Left colon (tissue), 2 donors: Measurements from ENCODE around the gene ASS1. TPM values are rescaled to one million over a fixed set of nuclear protein-coding genes. Genes with fewer than 3 reads are reported as not detected.

Source experiments
- ATAC-seq: fragments of 200-7000 bp; cut with Tn5 transposase; one replicate; pipeline ENCODE4 v1.9.1; 2020; ENCODE audit warnings: mild to moderate bottlenecking, moderate library complexity
- DNase-seq, 2 donors: peaks; one replicate each; pipeline ENCODE4 v3.0.0-alpha.2; 2020
- intact Hi-C, 2 donors: fragments of 100-400 bp; cut with DNase I in 1 of 2; cut with micrococcal nuclease in 1 of 2; formaldehyde crosslinking; loops; one replicate each; pipeline versions ENCODE4 v1.11.2 to v1.14.0; 2022; cut with DNase I, micrococcal nuclease
- total RNA-seq, 2 donors: library from RNA; stranded (reverse); fragmentation: NEBNext Ultra II Directional; extraction: Animal tissue kit (Norgen Biotek cat#: 25700); gene quantifications; one replicate each; pipeline ENCODE4 v1.2.1, GENCODE V29; 2021
- donor health status: DM: no; HTN: no; CAD: no.
- donor health status: DM: yes; HTN: yes; CAD: no.

The ASS1 gene
- total RNA-seq, 2 donors from 2014 or later = 264 to 515 TPM

DNA sequence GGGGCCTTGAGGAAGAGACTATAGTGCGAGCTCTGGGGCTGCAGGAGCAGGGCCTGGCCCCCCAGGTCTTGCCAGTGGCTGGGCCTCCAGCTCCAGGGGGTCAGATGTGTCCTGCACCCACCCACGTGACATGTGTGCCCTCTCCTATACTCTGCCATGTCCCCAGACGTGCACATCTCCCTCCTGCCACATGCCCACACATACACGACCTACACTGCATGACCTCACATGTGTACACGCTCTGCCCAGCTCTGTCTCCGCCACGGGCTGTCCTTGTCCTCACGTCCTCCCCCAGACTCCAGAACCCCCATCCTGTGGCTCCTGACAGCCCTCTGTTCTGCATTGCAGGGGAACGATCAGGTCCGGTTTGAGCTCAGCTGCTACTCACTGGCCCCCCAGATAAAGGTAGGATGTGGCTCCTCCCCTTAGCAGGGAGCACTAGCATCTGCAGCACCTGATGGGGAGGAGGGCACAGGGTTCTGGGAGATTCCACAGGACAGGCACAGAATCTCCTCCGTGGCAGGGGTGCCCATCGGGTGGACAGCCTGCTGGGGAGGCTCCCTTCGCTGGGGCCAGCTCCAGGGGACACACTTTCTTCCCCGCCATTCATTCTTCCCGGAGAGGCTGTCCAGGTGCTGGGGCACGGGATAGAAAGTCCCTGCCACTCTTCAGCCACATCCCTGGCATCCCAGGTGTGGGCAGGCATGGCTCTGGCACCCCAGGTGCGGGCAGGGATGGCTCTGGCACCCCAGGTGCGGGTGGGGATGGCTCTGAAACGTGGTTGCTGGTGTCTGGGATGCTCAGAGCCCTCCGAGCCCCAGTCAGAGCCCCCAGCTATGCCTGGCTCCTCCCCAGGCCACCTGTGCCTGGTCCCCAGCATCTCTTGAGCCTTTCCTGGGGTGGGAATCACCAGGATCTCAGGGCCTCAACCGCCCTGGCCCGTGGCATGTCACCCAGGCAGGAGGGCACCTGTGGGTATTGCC lies 19.3 kb downstream of the ASS1 start:
- intact Hi-C loops = loop anchor here (5.0 kb wide), 1 partner anchor 218 kb away; no protein-coding TSS in a partner anchor
- ATAC-seq = no peak
- no peak for DNase-seq

DNA sequence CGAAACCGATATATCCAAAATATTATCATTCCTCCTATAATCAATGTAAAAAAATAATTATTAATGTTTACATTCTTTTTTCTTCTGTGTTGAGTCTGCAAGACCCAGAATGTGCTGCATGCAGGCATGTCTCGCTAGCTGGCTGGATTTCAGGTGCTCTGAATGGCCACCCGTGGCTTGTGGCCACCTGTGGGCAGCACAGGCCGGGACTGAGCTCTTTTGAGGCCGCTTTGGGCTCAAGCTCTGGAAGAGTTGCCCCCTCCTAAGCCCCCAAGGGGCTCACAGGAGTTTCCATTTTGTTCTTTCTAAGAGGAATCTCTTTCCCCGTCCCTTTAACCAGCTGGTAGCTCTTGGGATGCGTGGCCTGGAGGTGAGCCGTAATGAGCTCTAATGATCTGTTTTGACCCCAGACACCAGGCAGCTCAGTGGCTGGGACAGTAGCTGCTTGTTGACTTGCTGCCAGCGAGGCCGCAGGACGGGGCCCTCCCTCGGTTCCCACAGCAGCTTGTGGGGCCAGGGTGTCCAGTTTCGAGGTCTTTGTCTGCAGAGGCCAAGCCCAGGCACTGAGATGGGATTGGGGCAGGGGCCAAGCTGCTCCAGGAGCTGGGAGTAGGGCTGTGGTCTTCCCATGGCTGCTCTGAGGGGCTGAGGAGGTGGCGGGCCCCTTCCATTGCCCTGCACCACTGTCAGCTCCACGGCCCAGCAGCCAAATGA lies 20.8 kb downstream of the ASS1 start:
- DNase-seq (no peak), ATAC-seq (no peak)
- intact Hi-C loops = no loop called here

GRCh38 chr9:130466537-130467217 lies 21.9 kb downstream of the ASS1 start:
- ATAC-seq = peak; percentile 21
- no peak for DNase-seq
- intact Hi-C loops = no loop called here

- DNase-seq (no peak), ATAC-seq (no peak)
- intact Hi-C loops = no loop called here
These were observed 22.6 kb downstream of the ASS1 start for GRCh38 chr9:130467316-130467715.

GRCh38 chr9:130468566-130468965 lies 23.8 kb downstream of the ASS1 start:
- DNase-seq (no peak), ATAC-seq (no peak)
- intact Hi-C loops = no loop called here

DNA sequence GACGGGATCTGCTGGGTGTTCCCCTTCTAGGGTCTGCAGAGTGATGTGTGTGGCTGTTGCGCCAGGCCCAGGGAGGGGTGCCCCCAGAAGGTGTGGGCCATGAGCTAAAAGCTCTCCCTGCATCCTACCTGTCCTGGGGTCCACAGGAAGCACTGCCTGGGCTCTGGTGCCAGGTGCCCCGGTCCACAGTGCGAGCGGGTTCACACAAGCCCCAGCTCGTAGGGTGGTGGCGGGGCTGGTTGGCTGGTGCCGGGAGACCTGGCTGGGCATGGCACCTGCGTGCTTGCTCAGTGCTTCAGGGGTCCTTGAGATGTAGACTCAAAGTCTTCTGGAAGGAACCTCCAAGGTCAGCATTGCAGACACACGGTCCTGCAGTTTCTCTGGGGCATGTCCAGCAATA lies 25.5 kb downstream of the ASS1 start:
- intact Hi-C loops = no loop called here
- DNase-seq = no peak
- no peak for ATAC-seq

- intact Hi-C loops = no loop called here
- DNase-seq = no peak
- ATAC-seq = no peak
These were observed 26.2 kb downstream of the ASS1 start for GRCh38 chr9:130470950-130471349.

GRCh38 chr9:130471411-130472183 lies 26.8 kb downstream of the ASS1 start:
- DNase-seq (no peak), ATAC-seq (no peak)
- intact Hi-C loops = no loop called here

DNA sequence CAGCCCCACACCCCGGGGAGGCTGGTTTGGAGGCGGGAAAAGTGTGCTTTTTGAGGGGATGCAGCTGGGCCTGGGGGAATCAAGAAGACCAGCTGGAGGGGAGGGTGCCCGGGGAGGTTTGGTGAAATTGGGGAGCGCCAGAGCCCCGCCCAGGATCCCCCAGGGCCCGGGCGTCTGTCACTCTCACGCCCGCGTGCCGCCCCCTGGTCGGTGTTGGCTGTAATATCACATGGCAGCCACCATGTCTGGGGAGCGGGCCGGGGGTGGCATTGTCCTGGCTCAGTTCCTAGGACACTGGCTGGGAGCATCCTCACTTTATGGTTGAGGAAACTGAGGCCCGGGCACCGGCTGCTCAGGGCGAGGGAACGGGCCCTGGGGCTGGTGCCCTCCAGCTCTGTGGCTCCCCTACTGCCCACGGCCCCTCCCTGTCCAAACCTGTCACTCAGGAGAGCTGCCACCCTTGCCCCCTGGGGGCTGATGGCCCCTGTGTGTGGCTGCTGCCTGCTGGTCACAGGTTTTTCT lies 27.5 kb downstream of the ASS1 start:
- intact Hi-C loops = no loop called here
- ATAC-seq (no peak), DNase-seq (no peak)

DNA sequence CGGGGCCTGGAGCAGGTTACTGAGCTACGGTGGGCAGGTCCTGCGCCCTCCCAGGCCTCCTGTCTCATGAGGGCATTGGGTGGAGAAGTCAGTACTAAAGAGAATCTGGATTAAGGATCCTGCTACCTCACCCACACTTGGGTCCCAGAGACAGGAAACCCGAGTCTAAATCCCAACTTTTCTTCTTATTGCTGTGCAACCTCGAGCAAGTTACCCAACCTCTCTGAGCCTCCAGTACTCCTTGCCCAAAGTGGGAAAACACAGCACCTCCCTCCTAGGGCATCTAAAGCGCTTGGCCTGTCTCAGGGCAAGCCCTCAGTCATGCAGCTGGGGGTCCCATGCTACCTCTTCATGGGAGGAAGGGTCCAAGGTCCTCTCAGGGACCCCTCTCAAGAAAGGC lies 28.2 kb downstream of the ASS1 start:
- DNase-seq (no peak), ATAC-seq (no peak)
- intact Hi-C loops = no loop called here

- ATAC-seq = no peak
- DNase-seq = no peak
- intact Hi-C loops = no loop called here
These were observed 28.8 kb downstream of the ASS1 start for GRCh38 chr9:130473566-130473965.

DNA sequence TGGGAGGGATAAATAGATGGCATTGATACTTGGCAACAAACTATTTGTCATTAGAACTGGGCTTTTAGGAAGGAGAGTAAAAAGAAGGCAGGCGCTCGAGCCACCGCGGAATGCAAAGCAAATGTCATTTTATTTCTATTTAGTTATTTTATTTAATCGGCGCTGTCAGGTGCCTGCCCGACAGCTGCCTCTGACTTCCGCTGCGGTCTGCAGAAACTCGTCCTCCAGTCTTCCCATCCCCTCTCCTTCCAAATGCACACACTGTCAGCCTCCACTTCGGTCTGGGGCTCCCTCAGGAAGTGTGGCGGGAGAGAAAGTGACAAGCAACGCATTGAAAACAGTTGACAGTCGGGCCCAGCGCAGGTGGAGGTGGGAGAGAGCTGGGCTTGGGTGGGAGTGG lies 29.3 kb downstream of the ASS1 start:
- DNase-seq (no peak), ATAC-seq (no peak)
- intact Hi-C loops = no loop called here

GRCh38 chr9:130476151-130476730 lies 31.5 kb downstream of the ASS1 start:
- ATAC-seq (no peak), DNase-seq (no peak)
- intact Hi-C loops = no loop called here

- DNase-seq (no peak), ATAC-seq (no peak)
- intact Hi-C loops = no loop called here
These were observed 32.8 kb downstream of the ASS1 start for GRCh38 chr9:130477564-130477963.

GRCh38 chr9:130478152-130478551 lies 33.4 kb downstream of the ASS1 start:
- intact Hi-C loops = no loop called here
- ATAC-seq = no peak
- no peak for DNase-seq

DNA sequence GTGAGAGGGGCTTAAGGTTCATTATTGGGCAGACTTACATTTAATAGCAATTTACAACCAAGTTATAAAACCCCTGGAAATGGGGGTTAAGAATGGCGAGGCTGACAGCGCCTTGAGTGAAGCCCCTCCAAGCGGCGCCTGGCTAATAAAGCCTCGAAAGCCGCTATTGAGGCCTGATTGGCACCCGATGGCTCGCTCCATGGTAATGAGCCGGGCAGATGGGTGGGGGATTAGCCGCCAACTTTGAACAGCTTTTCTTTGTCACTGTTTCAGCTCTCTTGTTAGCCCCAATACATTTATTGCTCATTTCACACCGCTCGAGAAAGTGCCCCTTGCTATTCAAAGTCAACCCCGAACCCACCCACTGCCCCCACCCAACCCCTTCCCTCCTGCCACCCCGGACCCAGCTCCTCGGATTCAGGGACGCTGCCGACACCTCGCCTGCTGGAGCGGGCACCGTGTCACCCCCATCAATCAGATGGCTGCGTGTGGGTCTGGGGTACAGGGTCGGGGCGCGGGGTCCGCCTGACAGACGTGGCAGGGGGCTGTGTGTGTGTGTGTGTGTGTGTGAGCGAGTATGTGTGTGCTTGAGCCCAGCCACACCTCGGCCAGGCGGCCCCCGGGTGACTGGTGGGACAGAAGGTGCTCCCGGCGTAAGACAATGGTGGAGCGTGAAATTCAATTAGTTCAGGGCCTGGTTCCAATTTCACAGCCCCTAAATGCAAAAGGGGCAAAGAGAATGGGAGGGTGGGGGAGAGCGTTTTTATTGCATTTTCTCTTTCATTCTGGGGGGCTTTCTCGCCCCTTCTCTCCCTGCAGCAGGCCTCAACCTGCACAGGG lies 34.2 kb downstream of the ASS1 start:
- intact Hi-C loops = no loop called here
- no peak for ATAC-seq
- DNase-seq = no peak

DNA sequence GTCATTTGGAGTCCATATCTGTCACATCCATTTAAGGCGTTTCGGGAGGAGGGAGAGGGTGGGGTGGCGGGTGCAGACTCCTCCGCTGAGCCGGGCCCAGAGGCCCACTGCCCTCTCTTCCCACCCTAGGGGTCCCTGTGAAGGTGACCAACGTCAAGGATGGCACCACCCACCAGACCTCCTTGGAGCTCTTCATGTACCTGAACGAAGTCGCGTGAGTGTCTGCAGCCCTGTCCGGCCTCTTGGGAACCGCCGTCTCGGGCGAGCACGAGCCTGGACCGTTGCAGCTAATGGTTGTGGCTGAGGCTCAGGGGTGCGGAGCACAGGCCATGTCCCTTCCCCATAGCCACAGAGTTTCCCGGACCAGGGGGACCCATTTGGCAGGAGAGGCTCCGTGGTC lies 34.8 kb downstream of the ASS1 start:
- ATAC-seq (no peak), DNase-seq (no peak)
- intact Hi-C loops = no loop called here
